ENCODE measurements around the gene CEP43.

Gene CEP43

DNA sequence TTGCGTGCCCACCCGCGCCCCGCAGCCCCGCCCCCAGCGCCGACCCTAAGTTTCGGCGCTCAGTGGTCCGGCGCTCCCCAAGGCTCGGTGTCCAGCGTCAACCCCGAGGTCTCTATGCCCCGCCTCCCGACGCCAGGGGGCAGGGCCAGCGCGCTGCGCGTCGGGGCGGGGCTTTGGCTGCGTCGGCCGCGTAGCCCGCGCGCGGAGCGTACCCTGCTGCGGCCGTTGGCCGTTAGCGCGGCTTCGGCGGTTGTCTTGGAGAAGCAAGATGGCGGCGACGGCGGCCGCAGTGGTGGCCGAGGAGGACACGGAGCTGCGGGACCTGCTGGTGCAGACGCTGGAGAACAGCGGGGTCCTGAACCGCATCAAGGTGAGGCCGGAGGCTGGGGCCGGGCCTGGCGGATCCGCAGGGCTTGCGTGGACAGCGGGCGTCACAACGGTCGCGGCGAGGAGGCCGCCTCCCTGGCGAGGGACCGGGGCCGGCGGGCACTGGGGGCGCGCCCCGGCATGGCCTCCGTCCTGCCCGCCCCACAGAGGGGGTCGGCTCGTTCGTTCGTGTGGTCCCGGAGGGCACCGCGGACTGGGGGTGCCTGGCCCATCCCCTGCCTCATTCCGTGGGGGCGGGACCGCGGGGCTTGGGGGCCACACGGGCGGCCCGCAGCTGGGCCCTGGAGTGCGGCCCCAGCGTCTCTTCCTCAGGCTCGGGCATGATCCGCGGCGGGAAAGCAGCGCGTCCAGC, at the start of gene CEP43:
Gene CEP43, plus strand, starts transcription at position 253 of the 739 bp plus-strand sequence. Its CDS starts 16 bp downstream, at position 269.
- peak; percentile 98 for DNase-seq

GRCh38 chr6:166949528-166950442, 49.4 kb upstream of the CEP43 start:
- peak; percentile 65 for DNase-seq

DNA sequence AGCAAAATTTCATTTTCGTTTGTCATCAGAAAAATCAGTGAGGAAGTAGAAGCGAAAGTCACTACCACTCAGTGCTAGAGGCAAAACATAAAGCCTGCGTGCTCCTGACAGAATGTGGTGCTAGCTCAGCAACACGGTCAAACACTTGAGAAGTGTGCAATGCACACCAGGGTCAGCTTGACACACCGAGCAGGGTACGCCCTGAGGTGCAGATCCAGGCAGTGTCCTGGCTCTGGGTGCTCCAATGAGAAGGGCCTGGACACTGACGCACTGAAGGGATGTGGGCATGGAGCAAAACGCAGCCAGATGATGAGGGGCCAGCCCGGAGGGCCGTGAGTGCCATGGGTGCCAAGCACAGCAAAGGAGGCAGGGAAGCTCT, 48.8 kb upstream of the CEP43 start:
- DNase-seq = peak; percentile 43

GRCh38 chr6:166950892-166951669, 48.1 kb upstream of the CEP43 start:
- peak; percentile 91 for DNase-seq

DNA sequence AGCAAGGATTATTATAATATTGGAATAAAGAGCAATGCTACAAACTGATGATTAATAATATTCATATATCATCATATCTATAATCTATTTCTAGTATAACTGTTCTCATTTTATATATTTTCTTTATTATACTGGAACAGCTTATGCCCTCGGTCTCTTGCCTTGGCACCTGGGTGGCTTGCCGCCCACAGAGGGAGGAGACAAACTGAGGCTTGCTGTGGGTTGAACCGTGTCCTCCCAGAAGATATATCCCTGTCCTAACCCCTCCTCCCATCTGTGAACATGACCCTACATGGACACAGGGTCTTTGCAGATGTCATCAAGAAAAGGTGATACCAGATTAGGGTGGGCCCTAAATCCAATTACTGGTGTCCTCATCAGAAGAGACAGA, 47.5 kb upstream of the CEP43 start:
- no peak for DNase-seq

DNA sequence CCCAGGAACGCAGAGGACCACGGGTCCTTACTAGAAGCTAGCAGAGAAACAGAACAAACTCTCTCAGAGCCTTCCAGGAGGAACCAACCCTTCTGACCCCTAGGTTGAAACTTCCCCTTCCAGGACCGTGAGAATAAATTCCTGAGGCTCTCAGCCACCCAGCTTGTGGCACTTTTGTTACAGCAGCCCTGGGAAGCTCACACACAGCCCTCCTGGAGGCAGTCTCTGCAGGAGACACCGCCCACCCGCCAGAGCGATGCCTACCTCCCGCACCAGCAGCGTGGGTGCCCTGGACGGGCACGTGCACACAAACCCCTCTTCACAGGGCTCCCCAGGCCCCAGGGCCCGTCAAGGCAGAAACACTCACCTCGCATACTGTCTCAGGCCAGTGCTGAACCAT, 47.1 kb upstream of the CEP43 start:
- DNase-seq = no peak

DNA sequence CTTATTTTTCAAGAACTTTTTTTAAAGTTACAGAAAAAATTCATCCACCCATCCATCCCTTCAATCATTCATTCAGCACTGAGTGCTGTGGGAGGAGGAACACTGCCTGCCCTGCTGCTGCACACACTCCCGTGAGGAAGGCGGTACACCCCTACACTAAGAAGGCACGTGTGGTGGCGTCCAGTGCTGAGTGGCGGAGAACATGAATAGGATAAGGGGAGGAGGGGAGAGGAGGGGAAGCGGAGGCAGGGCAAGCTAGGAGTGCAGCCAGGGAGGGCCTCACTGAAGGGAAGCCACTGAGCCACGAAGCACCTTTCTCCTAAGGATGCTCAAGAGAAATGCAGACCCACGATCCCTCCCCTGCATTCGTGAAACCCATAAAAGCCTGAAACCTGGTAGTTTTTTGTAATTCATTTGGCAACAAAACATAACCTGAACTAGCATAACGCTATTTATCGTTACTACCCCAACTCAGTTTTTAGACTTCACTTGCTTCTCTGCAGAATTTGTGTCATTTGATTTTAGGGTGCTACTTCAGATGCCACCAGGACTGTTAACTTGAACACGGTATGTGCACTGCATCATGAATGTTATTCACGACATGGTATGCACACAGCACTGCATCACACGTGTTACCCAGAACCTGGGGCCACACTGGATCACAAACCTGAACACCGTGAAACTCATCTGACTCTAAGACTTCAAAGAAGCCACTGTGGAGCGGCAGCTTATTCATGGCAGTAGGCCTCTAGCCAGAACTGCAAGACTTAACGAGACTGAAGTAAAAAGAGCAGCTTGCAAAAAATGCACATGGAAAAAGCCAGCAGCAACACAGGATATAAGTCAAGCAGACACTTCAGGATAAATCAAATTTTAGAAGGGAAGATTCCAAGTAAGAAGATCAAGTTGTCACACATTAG, 46.4 kb upstream of the CEP43 start:
- peak; percentile 37 for DNase-seq

DNA sequence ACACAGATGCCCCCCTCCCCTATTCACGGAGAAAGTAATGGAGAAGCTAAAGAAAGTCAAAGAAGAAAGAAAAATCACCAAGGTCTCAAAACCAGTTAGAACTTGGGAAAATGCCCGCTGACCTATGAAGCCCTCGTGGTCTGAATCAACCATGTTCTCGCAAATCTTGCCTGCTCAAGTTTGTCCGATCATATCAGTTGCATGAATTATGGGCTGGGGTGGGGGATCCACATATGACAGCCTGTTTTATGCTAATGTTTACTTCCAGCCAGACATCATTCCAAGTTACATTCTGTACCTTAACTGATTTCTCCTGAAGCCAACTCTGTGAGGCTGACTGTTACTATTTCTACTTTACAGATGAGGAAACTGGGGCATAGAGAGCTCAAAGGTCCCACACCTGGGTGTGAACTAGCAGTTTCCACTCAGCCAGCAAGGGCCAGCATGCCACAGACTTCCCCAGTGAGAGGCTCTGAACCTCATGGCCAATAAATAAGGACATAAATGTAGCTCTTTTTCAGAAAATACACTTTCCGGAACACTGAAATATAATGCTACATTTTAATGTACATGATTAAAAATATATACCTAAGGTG, 45.0 kb upstream of the CEP43 start:
- no peak for DNase-seq

- DNase-seq = no peak
Observed at GRCh38 chr6:166955121-166955864, 43.9 kb upstream of the CEP43 start.

- no peak for DNase-seq
Observed at GRCh38 chr6:166955865-166956443, 43.2 kb upstream of the CEP43 start.

- DNase-seq = peak; percentile 98
Observed at GRCh38 chr6:166956444-166957086, 42.6 kb upstream of the CEP43 start, which contains the start of gene RNASET2. Gene RNASET2 (minus strand): TSS chr6:166956550. CDS start chr6:166956182, 368 bp downstream.

GRCh38 chr6:166957087-166957804, 42.0 kb upstream of the CEP43 start:
- DNase-seq = no peak

DNA sequence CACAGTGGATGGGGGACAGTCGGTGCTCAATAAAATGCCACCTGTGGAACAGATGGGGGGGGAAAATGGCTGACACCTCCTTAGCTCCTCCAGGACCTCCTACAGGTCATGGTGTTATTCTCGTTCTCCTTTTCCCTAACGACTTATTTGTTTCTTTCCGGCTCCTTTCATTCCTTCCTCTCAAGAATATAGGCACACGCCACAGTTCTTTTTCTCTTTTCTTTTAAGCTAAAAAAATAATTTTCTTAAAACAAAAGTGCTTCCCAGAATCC, 41.5 kb upstream of the CEP43 start:
- no peak for DNase-seq

DNA sequence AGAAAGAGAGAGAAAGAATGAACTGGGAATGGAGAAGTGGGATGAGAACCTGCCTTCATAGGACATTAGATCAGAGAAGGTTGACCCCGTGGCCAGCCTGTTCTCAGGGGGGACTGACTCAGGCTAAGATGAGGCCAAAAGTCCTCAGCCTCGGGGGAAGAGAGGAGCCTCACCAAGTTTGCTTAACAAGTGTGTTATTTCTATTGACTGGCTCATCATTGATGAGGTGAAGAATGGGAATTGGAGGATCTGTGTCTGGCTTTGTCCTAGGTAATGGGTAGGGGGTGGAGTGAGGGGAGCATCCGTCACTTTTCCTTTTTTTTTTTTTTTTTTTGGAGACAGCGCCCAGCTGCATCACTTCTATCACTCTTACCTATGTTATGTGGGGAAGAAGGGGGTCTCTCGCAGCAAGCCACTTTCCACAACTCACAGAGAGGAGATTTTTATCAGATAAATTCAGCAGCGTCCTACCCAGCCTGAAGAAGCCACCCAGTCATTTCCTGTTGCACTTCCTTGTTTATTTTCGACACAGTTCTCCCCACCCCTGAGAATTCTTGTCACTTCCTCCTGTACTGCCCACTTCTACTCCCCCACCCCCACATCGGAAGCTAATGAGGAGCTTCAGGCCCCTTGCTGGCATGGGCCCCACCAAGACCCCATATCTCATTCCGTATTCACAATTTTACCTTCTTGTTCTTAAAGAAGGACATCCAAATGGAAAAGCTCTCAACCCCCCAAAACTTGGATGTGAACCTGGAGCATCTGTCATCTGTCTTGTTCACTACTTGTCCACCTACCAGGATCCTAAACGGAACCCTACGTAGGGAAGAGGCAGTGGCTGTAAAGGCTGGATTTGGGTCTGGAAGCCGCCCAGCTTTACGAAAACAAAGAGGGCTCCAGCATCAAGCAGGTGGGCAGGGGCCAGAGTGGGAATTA, 40.0 kb upstream of the CEP43 start:
- DNase-seq = no peak

GRCh38 chr6:166959911-166960608, 39.1 kb upstream of the CEP43 start:
- DNase-seq = no peak

GRCh38 chr6:166960609-166960978, 38.6 kb upstream of the CEP43 start:
- no peak for DNase-seq

GRCh38 chr6:166966268-166966667, 32.9 kb upstream of the CEP43 start:
- no peak for DNase-seq

Data from islet precursor cell (in vitro differentiated cells).